Thoracic aorta (tissue), 2 donors: ENCODE results near the gene USH2A. TPM values are rescaled to one million over a fixed set of nuclear protein-coding genes. Genes with fewer than 3 reads are reported as not detected.

Experiments
- ATAC-seq: fragments of 150-250 bp; one replicate; pipeline ENCODE4 v1.8.0; 2017; ENCODE audit warnings: low read depth; ENCODE audit not compliant: insufficient number of reproducible peaks, low FRiP score
- DNase-seq: peaks from one replicate; pipeline ENCODE4 v3.0.0-alpha.2; 2020; ENCODE audit warnings: low spot score
- H3K27ac ChIP-seq, 2 donors: fragments of 200-600 bp; sonication (generic); 1 replicate in 1 of 2; 2 replicates in 1 of 2; pipeline ENCODE4 v1.5.1; 2016; ENCODE audit warnings: mild to moderate bottlenecking in 2 of 2, moderate library complexity in 2 of 2
- H3K27me3 ChIP-seq: fragments of 200-600 bp; sonication (generic); replicated peaks from 2 replicates; pipeline ENCODE4 v1.6.0; 2016; ENCODE audit warnings: mild to moderate bottlenecking; ENCODE audit not compliant: insufficient read depth
- H3K36me3 ChIP-seq: fragments of 200-600 bp; sonication (generic); one replicate; pipeline ENCODE4 v1.5.1; 2016
- H3K4me1 ChIP-seq, 2 donors: fragments of 200-600 bp; sonication (generic); 1 replicate in 1 of 2; 2 replicates in 1 of 2; pipeline versions ENCODE4 v1.5.1 to v1.6.0; 2016; ENCODE audit warnings: low read depth in 2 of 2, mild to moderate bottlenecking in 1 of 2; ENCODE audit not compliant: control insufficient read depth in 1 of 2
- H3K4me3 ChIP-seq: fragments of 200-600 bp; sonication (generic); 2 replicates; pipeline ENCODE4 v1.5.1; 2016; ENCODE audit warnings: mild to moderate bottlenecking
- H3K9me3 ChIP-seq: fragments of 200-600 bp; sonication (generic); 2 replicates; pipeline ENCODE4 v1.5.1; 2016
- total RNA-seq, 2 donors: library from RNA; depleted of rRNA; stranded (reverse); fragments of >200 nt; gene quantifications; one replicate each; pipeline versions ENCODE4 v1.1.0 to v1.2.3, GENCODE V29; 2016
- TF ChIP-seq, protein P1 (sequence below): fragments of 200-600 bp; sonication (generic); IDR thresholded peaks from one replicate; pipeline ENCODE4 v1.5.1; 2019; ENCODE audit warnings: antibody characterized with exemption

The USH2A gene, protein sequence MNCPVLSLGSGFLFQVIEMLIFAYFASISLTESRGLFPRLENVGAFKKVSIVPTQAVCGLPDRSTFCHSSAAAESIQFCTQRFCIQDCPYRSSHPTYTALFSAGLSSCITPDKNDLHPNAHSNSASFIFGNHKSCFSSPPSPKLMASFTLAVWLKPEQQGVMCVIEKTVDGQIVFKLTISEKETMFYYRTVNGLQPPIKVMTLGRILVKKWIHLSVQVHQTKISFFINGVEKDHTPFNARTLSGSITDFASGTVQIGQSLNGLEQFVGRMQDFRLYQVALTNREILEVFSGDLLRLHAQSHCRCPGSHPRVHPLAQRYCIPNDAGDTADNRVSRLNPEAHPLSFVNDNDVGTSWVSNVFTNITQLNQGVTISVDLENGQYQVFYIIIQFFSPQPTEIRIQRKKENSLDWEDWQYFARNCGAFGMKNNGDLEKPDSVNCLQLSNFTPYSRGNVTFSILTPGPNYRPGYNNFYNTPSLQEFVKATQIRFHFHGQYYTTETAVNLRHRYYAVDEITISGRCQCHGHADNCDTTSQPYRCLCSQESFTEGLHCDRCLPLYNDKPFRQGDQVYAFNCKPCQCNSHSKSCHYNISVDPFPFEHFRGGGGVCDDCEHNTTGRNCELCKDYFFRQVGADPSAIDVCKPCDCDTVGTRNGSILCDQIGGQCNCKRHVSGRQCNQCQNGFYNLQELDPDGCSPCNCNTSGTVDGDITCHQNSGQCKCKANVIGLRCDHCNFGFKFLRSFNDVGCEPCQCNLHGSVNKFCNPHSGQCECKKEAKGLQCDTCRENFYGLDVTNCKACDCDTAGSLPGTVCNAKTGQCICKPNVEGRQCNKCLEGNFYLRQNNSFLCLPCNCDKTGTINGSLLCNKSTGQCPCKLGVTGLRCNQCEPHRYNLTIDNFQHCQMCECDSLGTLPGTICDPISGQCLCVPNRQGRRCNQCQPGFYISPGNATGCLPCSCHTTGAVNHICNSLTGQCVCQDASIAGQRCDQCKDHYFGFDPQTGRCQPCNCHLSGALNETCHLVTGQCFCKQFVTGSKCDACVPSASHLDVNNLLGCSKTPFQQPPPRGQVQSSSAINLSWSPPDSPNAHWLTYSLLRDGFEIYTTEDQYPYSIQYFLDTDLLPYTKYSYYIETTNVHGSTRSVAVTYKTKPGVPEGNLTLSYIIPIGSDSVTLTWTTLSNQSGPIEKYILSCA (N-terminal part only)
- not detected for total RNA-seq

- no peak within 1 kb of the TSS for H3K4me3 ChIP-seq
- H3K4me1 ChIP-seq = no peaks in the 10 kb centered on the region
- no peak for DNase-seq
- TF ChIP-seq, protein P1, sequence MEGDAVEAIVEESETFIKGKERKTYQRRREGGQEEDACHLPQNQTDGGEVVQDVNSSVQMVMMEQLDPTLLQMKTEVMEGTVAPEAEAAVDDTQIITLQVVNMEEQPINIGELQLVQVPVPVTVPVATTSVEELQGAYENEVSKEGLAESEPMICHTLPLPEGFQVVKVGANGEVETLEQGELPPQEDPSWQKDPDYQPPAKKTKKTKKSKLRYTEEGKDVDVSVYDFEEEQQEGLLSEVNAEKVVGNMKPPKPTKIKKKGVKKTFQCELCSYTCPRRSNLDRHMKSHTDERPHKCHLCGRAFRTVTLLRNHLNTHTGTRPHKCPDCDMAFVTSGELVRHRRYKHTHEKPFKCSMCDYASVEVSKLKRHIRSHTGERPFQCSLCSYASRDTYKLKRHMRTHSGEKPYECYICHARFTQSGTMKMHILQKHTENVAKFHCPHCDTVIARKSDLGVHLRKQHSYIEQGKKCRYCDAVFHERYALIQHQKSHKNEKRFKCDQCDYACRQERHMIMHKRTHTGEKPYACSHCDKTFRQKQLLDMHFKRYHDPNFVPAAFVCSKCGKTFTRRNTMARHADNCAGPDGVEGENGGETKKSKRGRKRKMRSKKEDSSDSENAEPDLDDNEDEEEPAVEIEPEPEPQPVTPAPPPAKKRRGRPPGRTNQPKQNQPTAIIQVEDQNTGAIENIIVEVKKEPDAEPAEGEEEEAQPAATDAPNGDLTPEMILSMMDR = no peak
- ATAC-seq = no peak
- no peak within 1 kb of the TSS for H3K27ac ChIP-seq
- no peaks in the 10 kb centered on the region for H3K27me3 ChIP-seq
- H3K9me3 ChIP-seq = no peaks in the 10 kb centered on the region
- H3K36me3 ChIP-seq = no peaks in the 10 kb centered on the region
Measured at GRCh38 chr1:216422821-216423520, at the start of gene USH2A. Gene USH2A, minus strand, starts transcription at chr1:216423448. Its CDS starts 1,112 bp downstream, at chr1:216422336.

DNA sequence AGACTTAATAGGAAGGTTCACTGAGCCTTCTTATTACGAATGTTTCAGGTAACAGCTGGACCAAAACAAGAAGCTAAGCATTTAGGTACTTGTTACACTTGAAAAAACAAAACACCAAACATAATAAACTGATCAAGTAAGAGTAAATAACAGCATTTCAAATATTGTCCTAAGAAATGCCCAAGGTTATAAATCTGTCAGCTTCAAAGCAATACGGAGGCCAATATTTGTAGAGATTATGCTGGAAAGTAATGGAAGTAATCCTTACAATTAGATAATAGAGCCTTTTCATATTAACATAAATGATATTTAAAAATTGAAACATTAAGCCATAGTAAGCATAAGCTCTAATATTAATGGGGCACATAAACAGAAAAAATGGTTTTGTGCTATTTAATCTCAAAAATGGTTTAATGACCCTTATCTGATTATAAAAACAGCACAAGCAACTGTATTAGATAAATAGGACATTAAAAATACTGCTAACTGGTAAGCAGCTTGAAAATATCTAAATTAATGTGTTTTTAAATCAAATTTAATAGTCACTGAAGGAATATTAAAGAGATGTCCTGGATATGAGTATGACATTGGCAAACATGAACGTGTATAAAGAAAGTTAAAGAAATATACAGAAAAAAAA lies 43.0 kb upstream of the USH2A start:
- H3K27me3 ChIP-seq = no peaks in the 10 kb centered on the region
- TF ChIP-seq, protein P1 = no peak
- H3K9me3 ChIP-seq = no peaks in the 10 kb centered on the region
- H3K4me3 ChIP-seq = no peak overlapping the region
- no peaks in the 10 kb centered on the region for H3K4me1 ChIP-seq
- no peak for DNase-seq
- H3K27ac ChIP-seq = no peak overlapping the region
- no peak for ATAC-seq
- no peaks in the 10 kb centered on the region for H3K36me3 ChIP-seq

DNA sequence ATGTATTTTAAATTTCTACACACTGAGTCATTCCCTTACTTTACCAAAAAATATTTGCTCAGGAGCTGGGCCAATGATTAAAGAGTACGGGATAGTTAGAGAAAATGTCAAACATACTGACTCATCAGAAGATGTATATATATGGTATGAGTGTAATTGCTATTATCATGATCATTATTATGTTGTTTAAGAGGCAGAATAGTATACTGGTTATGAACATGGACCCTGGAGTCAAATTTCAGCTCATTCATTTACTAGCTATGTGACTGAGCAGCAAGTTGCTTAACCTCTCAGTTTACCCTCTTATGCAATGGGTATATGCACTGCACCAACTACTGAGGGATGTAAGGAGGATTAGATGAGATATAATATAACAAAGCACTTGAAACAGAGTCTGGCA lies 41.2 kb upstream of the USH2A start:
- no peak overlapping the region for H3K4me3 ChIP-seq
- ATAC-seq (no peak), DNase-seq (no peak)
- H3K27ac ChIP-seq = no peak overlapping the region
- no peaks in the 10 kb centered on the region for H3K27me3 ChIP-seq
- no peaks in the 10 kb centered on the region for H3K9me3 ChIP-seq
- TF ChIP-seq, protein P1 = no peak
- H3K4me1 ChIP-seq = no peaks in the 10 kb centered on the region
- H3K36me3 ChIP-seq = no peaks in the 10 kb centered on the region

- H3K27ac ChIP-seq = no peak overlapping the region
- no peak overlapping the region for H3K4me3 ChIP-seq
- DNase-seq = no peak
- H3K27me3 ChIP-seq = no peaks in the 10 kb centered on the region
- TF ChIP-seq, protein P1 = no peak
- ATAC-seq = no peak
- no peaks in the 10 kb centered on the region for H3K36me3 ChIP-seq
- no peaks in the 10 kb centered on the region for H3K4me1 ChIP-seq
- H3K9me3 ChIP-seq = no peaks in the 10 kb centered on the region
Measured at GRCh38 chr1:216462066-216462775, 39.0 kb upstream of the USH2A start.
